HEK293 (cell line): ENCODE results near the gene BAG2.

Experiments
- CTCF ChIA-PET: fragments of 350-600 bp; formaldehyde crosslinking; extraction: SDS; loops from one replicate; lab custom pipeline; 2021; ENCODE audit warnings: antibody characterized with exemption; lab: Yijun Ruan, JAX
- POLR2A ChIA-PET: fragments of 300-600 bp; formaldehyde crosslinking; extraction: SDS; loops from one replicate; lab custom pipeline; 2020; ENCODE audit warnings: antibody characterized with exemption, inconsistent platforms; lab: Yijun Ruan, JAX
- H3K27ac ChIP-seq: fragments of 200-500 bp; sonication (Bioruptor generic); 2 replicates; pipeline ENCODE4 v1.5.1; 2014; ENCODE audit warnings: low read depth, low read length, control low read depth, inconsistent platforms; ENCODE audit errors: extremely low read depth
- H3K36me3 ChIP-seq, 2 experiments: fragments of 200-500 bp in 1 of 2; sonication (Bioruptor generic) in 1 of 2; 1 replicate in 1 of 2; 2 replicates in 1 of 2; pipeline ENCODE4 v1.5.1; 2014 to 2017; ENCODE audit warnings: inconsistent platforms in 2 of 2, low read length in 2 of 2; ENCODE audit not compliant: control insufficient read depth in 2 of 2, insufficient read depth in 1 of 2
- H3K4me1 ChIP-seq: fragments of 200-500 bp; sonication (Bioruptor generic); 2 replicates; pipeline ENCODE4 v1.5.1; 2014; ENCODE audit warnings: mild to moderate bottlenecking, low read length, inconsistent platforms; ENCODE audit not compliant: control insufficient read depth, insufficient read depth
- H3K4me3 ChIP-seq: 2 replicates; pipeline ENCODE4 v1.5.1; 2011; ENCODE audit warnings: low read depth, mild to moderate bottlenecking, control low read depth, low read length, moderate library complexity
- H3K9me3 ChIP-seq: fragments of 200-500 bp; sonication (Bioruptor generic); 2 replicates; pipeline ENCODE4 v1.5.1; 2014; ENCODE audit warnings: low read depth, low read length, inconsistent platforms; ENCODE audit not compliant: control insufficient read depth, insufficient read depth
- BCL6B ChIP-seq: fragments of 450-650 bp; formaldehyde crosslinking; IDR thresholded peaks from 2 replicates; pipeline ENCODE4 v1.5.1; 2017; ENCODE audit warnings: missing biosample characterization, missing genetic modification characterization
- KLF8 ChIP-seq: fragments of 450-650 bp; formaldehyde crosslinking; IDR thresholded peaks from 2 replicates; pipeline ENCODE4 v1.5.1; 2016; ENCODE audit warnings: missing biosample characterization, missing genetic modification characterization
- OSR2 ChIP-seq: fragments of 450-650 bp; formaldehyde crosslinking; IDR thresholded peaks from 2 replicates; pipeline ENCODE4 v1.5.1; 2016; ENCODE audit warnings: missing biosample characterization, missing genetic modification characterization
- TSHZ1 ChIP-seq: fragments of 450-650 bp; formaldehyde crosslinking; IDR thresholded peaks from 2 replicates; pipeline ENCODE4 v1.5.1; 2016; ENCODE audit warnings: missing biosample characterization, missing genetic modification characterization, borderline replicate concordance
- ZBTB6 ChIP-seq: fragments of 450-650 bp; formaldehyde crosslinking; IDR thresholded peaks from 2 replicates; pipeline ENCODE4 v1.5.1; 2017; ENCODE audit warnings: missing biosample characterization, missing genetic modification characterization
- ZNF112 ChIP-seq: fragments of 450-650 bp; formaldehyde crosslinking; IDR thresholded peaks from 2 replicates; pipeline ENCODE4 v1.5.0; 2017; ENCODE audit warnings: missing biosample characterization, missing genetic modification characterization
- ZNF239 ChIP-seq: fragments of 450-650 bp; formaldehyde crosslinking; IDR thresholded peaks from 2 replicates; pipeline ENCODE4 v1.5.1; 2016; ENCODE audit warnings: missing biosample characterization, missing genetic modification characterization
- ZNF266 ChIP-seq: fragments of 450-650 bp; formaldehyde crosslinking; IDR thresholded peaks from 2 replicates; pipeline ENCODE4 v1.5.1; 2016; ENCODE audit warnings: missing biosample characterization, missing genetic modification characterization, low read depth
- ZNF280D ChIP-seq: fragments of 450-650 bp; formaldehyde crosslinking; IDR thresholded peaks from 2 replicates; pipeline ENCODE4 v1.5.1; 2016; ENCODE audit warnings: missing biosample characterization, missing genetic modification characterization
- ZNF514 ChIP-seq: fragments of 450-650 bp; formaldehyde crosslinking; IDR thresholded peaks from 2 replicates; pipeline ENCODE4 v1.5.1; 2016; ENCODE audit warnings: missing biosample characterization, missing genetic modification characterization
- ZNF558 ChIP-seq: fragments of 450-650 bp; formaldehyde crosslinking; IDR thresholded peaks from 2 replicates; pipeline ENCODE4 v1.5.1; 2016; ENCODE audit warnings: missing biosample characterization, missing genetic modification characterization
- ZNF571 ChIP-seq: fragments of 450-650 bp; formaldehyde crosslinking; IDR thresholded peaks from 2 replicates; pipeline ENCODE4 v1.5.0; 2017; ENCODE audit warnings: missing biosample characterization, missing genetic modification characterization
- ZNF670 ChIP-seq: fragments of 450-650 bp; formaldehyde crosslinking; IDR thresholded peaks from 2 replicates; pipeline ENCODE4 v1.5.1; 2016; ENCODE audit warnings: missing biosample characterization, missing genetic modification characterization, low read depth
- ZNF776 ChIP-seq: fragments of 450-650 bp; formaldehyde crosslinking; IDR thresholded peaks from 2 replicates; pipeline ENCODE4 v1.5.0; 2017; ENCODE audit warnings: missing biosample characterization, missing genetic modification characterization, borderline replicate concordance
- ZNF792 ChIP-seq: fragments of 450-650 bp; formaldehyde crosslinking; IDR thresholded peaks from 2 replicates; pipeline ENCODE4 v1.5.1; 2016; ENCODE audit warnings: missing biosample characterization, missing genetic modification characterization

Gene BAG2

GRCh38 chr6:57138026-57138425 lies 34.1 kb upstream of the BAG2 start (continued):
- no peak for TF ChIP-seq ZBTB6 (tag by site-specific recombination)
- TF ChIP-seq ZNF670 (tag by site-specific recombination) = no peak
- TF ChIP-seq ZNF571 (tag by site-specific recombination) = no peak

- POLR2A ChIA-PET = no interaction called here
- no peak for TF ChIP-seq TSHZ1 (tag by site-specific recombination)
- no peak for TF ChIP-seq ZNF776 (tag by site-specific recombination)
- no peak for TF ChIP-seq ZNF266 (tag by site-specific recombination)
- TF ChIP-seq BCL6B (tag by site-specific recombination) = no peak
- no peak for TF ChIP-seq OSR2
- no peak for TF ChIP-seq ZNF239 (tag by site-specific recombination)
- no peak for TF ChIP-seq ZNF112 (tag by site-specific recombination)
- TF ChIP-seq ZNF280D (tag by site-specific recombination) = no peak
- TF ChIP-seq, all 188 proteins: peak for 0
- CTCF ChIA-PET = interaction anchor here (1.0 kb wide), 1 partner anchor 10 kb away, joined by 3 read pairs; no protein-coding TSS in a partner anchor
- Histone ChIP-seq H3K4me3 (no peak overlapping the region), H3K4me1 (no peaks in the 10 kb centered on the region), H3K27ac (no peak overlapping the region), H3K36me3 (peaks cover 30 to 47% of the 10 kb centered on the region in 2 experiments), H3K9me3 (no peaks in the 10 kb centered on the region)
Observed at GRCh38 chr6:57141451-57142177, 30.5 kb upstream of the BAG2 start.

GRCh38 chr6:57142178-57142525 lies 30.0 kb upstream of the BAG2 start:
- TF ChIP-seq ZNF514 = no peak
- no peak for TF ChIP-seq ZNF792
- no peak for TF ChIP-seq KLF8 (tag by site-specific recombination)
- TF ChIP-seq ZNF558 = no peak
- Histone ChIP-seq H3K27ac (no peak overlapping the region), H3K36me3 (peaks cover 28 to 52% of the 10 kb centered on the region in 2 experiments), H3K4me1 (no peaks in the 10 kb centered on the region), H3K4me3 (no peak overlapping the region), H3K9me3 (no peaks in the 10 kb centered on the region)
- ChIA-PET POLR2A (no interaction called here), CTCF (interaction anchor here (1.0 kb wide), 1 partner anchor 11 kb away, joined by 3 read pairs; no protein-coding TSS in a partner anchor)
